ENCODE results near the gene ALDH7A1.

The ALDH7A1 gene

GRCh38 chr5:126483156-126483555, 111.9 kb downstream of the ALDH7A1 start:
- no peak overlapping the region for H3K4me3 ChIP-seq (ENCODE audit: insufficient read depth, low read depth, low read length)
- H3K4me1 ChIP-seq (ENCODE audit: control insufficient read depth, insufficient read depth, low read length), result peaks cover 2% of the 10 kb centered on the region
- H3K9me3 ChIP-seq (ENCODE audit: control insufficient read depth, low read length), result no peaks in the 10 kb centered on the region
- H3K27me3 ChIP-seq (ENCODE audit: control insufficient read depth, insufficient read depth, low read length, poor library complexity, severe bottlenecking), result no peaks in the 10 kb centered on the region
- no peak overlapping the region for H3K27ac ChIP-seq (ENCODE audit: insufficient read depth, low read depth, low read length, poor library complexity, severe bottlenecking)
- 84 to 88% methylated on average over 3 of the region's 3 CpGs for WGBS, 2 experiments
- H3K36me3 ChIP-seq (ENCODE audit: control insufficient read depth, insufficient read depth, low read length), result no peaks in the 10 kb centered on the region

- no peak overlapping the region for H3K4me3 ChIP-seq (ENCODE audit: insufficient read depth, low read depth, low read length)
- H3K27me3 ChIP-seq (ENCODE audit: control insufficient read depth, insufficient read depth, low read length, poor library complexity, severe bottlenecking), result no peaks in the 10 kb centered on the region
- no peaks in the 10 kb centered on the region for H3K36me3 ChIP-seq (ENCODE audit: control insufficient read depth, insufficient read depth, low read length)
- H3K9me3 ChIP-seq (ENCODE audit: control insufficient read depth, low read length), result no peaks in the 10 kb centered on the region
- H3K27ac ChIP-seq (ENCODE audit: insufficient read depth, low read depth, low read length, poor library complexity, severe bottlenecking), result no peak overlapping the region
- no peaks in the 10 kb centered on the region for H3K4me1 ChIP-seq (ENCODE audit: control insufficient read depth, insufficient read depth, low read length)
- WGBS, 2 experiments, result 89 to 90% methylated on average over 1 of the region's 1 CpG
Measured at GRCh38 chr5:126482591-126482990, 112.4 kb downstream of the ALDH7A1 start.

GRCh38 chr5:126481243-126481642, 113.8 kb downstream of the ALDH7A1 start:
- WGBS, 2 experiments, result 89 to 91% methylated on average over 1 to 2 of the region's 2 CpGs
- H3K4me3 ChIP-seq (ENCODE audit: insufficient read depth, low read depth, low read length), result no peak overlapping the region
- no peaks in the 10 kb centered on the region for H3K9me3 ChIP-seq (ENCODE audit: control insufficient read depth, low read length)
- no peaks in the 10 kb centered on the region for H3K27me3 ChIP-seq (ENCODE audit: control insufficient read depth, insufficient read depth, low read length, poor library complexity, severe bottlenecking)
- H3K4me1 ChIP-seq (ENCODE audit: control insufficient read depth, insufficient read depth, low read length), result no peaks in the 10 kb centered on the region
- no peaks in the 10 kb centered on the region for H3K36me3 ChIP-seq (ENCODE audit: control insufficient read depth, insufficient read depth, low read length)
- H3K27ac ChIP-seq (ENCODE audit: insufficient read depth, low read depth, low read length, poor library complexity, severe bottlenecking), result no peak overlapping the region
